Smooth muscle cell (in vitro differentiated cells): ENCODE data around the gene SRSF6. TPM values are rescaled to one million over a fixed set of nuclear protein-coding genes. Genes with fewer than 3 reads are reported as not detected.

Experiments used
- DNase-seq: peaks from one replicate; lab custom pipeline; 2025; ENCODE audit not compliant: unreplicated experiment; lab: John Stamatoyannopoulos, UW
- H2AFZ ChIP-seq: fragments of 200-600 bp; sonication (generic); 2 replicates; pipeline ENCODE4 v1.6.0; 2016; ENCODE audit warnings: antibody characterized with exemption, low read depth, mild to moderate bottlenecking
- H3F3A ChIP-seq: fragments of 200-600 bp; sonication (generic); 2 replicates; pipeline ENCODE4 v1.6.0; 2017; ENCODE audit warnings: antibody characterized with exemption, low read depth
- H3K27ac ChIP-seq: fragments of 200-600 bp; sonication (generic); 2 replicates; pipeline ENCODE4 v1.5.1; 2016; ENCODE audit warnings: low read depth, mild to moderate bottlenecking
- H3K27me3 ChIP-seq: fragments of 200-600 bp; sonication (generic); 2 replicates; pipeline ENCODE4 v1.6.1; 2016; ENCODE audit warnings: low read depth, mild to moderate bottlenecking
- H3K36me3 ChIP-seq: fragments of 200-600 bp; sonication (generic); 2 replicates; pipeline ENCODE4 v1.5.1; 2016; ENCODE audit warnings: low read depth
- H3K4me1 ChIP-seq: fragments of 200-600 bp; sonication (generic); 2 replicates; pipeline ENCODE4 v1.5.1; 2016; ENCODE audit warnings: low read depth
- H3K4me2 ChIP-seq: fragments of 200-600 bp; sonication (generic); 2 replicates; pipeline ENCODE4 v1.6.0; 2016; ENCODE audit warnings: mild to moderate bottlenecking
- H3K4me3 ChIP-seq: fragments of 200-600 bp; sonication (generic); 2 replicates; pipeline ENCODE4 v1.5.1; 2016; ENCODE audit warnings: mild to moderate bottlenecking
- H3K79me2 ChIP-seq: fragments of 200-600 bp; sonication (generic); 2 replicates; pipeline ENCODE4 v1.6.0; 2016; ENCODE audit warnings: low read depth, mild to moderate bottlenecking
- H3K9ac ChIP-seq: fragments of 200-600 bp; sonication (generic); 2 replicates; pipeline ENCODE4 v1.6.0; 2016; ENCODE audit warnings: low read depth
- H3K9me3 ChIP-seq: fragments of 200-600 bp; sonication (generic); replicated peaks from 2 replicates; pipeline ENCODE4 v1.5.1; 2016; ENCODE audit warnings: low read depth
- H4K20me1 ChIP-seq: fragments of 200-600 bp; sonication (generic); 2 replicates; pipeline ENCODE4 v1.6.0; 2016; ENCODE audit warnings: low read depth
- WGBS: methylation state at CpG from one replicate; pipeline ENCODE4 v1.1.7; 2016; ENCODE audit warnings: low lambda C conversion rate; 5-methylcytosine and 5-hydroxymethylcytosine counted together
- polyA plus RNA-seq: library from polyadenylated mRNA; unstranded; fragments of >200 nt; fragmentation: Nextera tagmentation; extraction: Ambion mirVana; gene quantifications from 2 replicates; pipeline ENCODE4 v1.2.1, GENCODE V29; 2016
- total RNA-seq: library from RNA; depleted of rRNA; stranded (reverse); fragments of >200 nt; gene quantifications from 2 replicates; pipeline ENCODE4 v1.2.3, GENCODE V29; 2014
- TF ChIP-seq, protein P1 (sequence below): fragments of 200-600 bp; sonication (generic); IDR thresholded peaks from 2 replicates; pipeline ENCODE4 v1.5.1; 2017; ENCODE audit warnings: borderline replicate concordance, mild to moderate bottlenecking, antibody characterized with exemption; ENCODE audit not compliant: insufficient read depth, poor library complexity, severe bottlenecking

Gene SRSF6
- total and polyA plus RNA-seq, 2 experiments from 2014 or later: 25.1 to 85.0 TPM

DNA sequence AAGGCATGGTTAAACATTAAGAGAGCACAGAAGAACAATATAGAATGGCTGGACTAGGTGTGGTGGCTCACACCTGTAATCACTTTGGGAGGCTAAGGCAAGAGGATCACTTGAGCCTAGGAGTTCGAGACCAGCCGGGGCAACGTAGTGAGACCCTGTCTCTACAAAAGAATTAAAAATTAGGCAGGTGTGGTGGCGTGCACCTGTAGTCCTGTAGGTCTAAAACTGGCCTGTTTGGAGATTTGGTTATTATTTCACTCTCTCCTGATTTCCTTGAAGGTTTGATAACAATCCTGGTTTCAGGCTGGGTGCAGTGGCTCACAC lies 15.6 kb downstream of the SRSF6 start:
- Histone ChIP-seq H4K20me1 (peaks cover 37% of the 10 kb centered on the region), H3K9ac (no peak overlapping the region), H3K4me2 (no peak overlapping the region), H3K9me3 (no peaks in the 10 kb centered on the region), H2AFZ (no peak overlapping the region), H3K4me1 (no peaks in the 10 kb centered on the region), H3K79me2 (no peaks in the 10 kb centered on the region), H3K27me3 (peaks cover 3% of the 10 kb centered on the region), H3K36me3 (no peaks in the 10 kb centered on the region), H3K4me3 (no peak overlapping the region), H3F3A (peaks cover 5% of the 10 kb centered on the region), H3K27ac (no peak overlapping the region)
- 99% methylated on average over 4 of the region's 4 CpGs for WGBS
- DNase-seq: no peak
- TF ChIP-seq, protein P1, sequence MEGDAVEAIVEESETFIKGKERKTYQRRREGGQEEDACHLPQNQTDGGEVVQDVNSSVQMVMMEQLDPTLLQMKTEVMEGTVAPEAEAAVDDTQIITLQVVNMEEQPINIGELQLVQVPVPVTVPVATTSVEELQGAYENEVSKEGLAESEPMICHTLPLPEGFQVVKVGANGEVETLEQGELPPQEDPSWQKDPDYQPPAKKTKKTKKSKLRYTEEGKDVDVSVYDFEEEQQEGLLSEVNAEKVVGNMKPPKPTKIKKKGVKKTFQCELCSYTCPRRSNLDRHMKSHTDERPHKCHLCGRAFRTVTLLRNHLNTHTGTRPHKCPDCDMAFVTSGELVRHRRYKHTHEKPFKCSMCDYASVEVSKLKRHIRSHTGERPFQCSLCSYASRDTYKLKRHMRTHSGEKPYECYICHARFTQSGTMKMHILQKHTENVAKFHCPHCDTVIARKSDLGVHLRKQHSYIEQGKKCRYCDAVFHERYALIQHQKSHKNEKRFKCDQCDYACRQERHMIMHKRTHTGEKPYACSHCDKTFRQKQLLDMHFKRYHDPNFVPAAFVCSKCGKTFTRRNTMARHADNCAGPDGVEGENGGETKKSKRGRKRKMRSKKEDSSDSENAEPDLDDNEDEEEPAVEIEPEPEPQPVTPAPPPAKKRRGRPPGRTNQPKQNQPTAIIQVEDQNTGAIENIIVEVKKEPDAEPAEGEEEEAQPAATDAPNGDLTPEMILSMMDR: no peak

DNA sequence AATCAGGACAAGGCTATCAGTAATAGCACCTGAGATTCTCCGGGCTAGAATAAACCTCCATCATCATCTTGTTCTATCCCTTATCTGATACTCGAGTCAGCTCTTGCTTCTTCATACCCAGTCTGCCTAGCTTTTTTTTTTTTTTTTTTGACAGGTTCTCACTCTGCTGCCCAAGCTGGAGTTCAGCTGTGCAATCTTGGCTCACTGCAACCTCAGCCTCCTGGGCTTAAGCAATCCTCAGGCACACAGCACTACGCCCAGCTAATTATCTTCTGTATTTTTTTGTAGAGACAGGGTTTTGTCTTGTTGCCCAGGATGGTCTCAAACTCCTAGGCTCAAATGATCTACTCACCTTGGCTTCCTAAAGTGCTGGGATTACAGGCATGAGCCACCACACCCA lies 19.5 kb downstream of the SRSF6 start:
- Histone ChIP-seq H2AFZ (no peak overlapping the region), H3K4me2 (no peak overlapping the region), H3K9ac (no peak overlapping the region), H3K9me3 (no peaks in the 10 kb centered on the region), H3K27ac (no peak overlapping the region), H3K79me2 (no peaks in the 10 kb centered on the region), H3K36me3 (no peaks in the 10 kb centered on the region), H3K4me1 (no peaks in the 10 kb centered on the region), H3F3A (no peaks in the 10 kb centered on the region), H3K27me3 (peaks cover 3% of the 10 kb centered on the region), H3K4me3 (no peak overlapping the region), H4K20me1 (peaks cover 3% of the 10 kb centered on the region)
- no peak for DNase-seq
- WGBS: 82% methylated on average over 3 of the region's 3 CpGs
- TF ChIP-seq, protein P1: no peak

DNA sequence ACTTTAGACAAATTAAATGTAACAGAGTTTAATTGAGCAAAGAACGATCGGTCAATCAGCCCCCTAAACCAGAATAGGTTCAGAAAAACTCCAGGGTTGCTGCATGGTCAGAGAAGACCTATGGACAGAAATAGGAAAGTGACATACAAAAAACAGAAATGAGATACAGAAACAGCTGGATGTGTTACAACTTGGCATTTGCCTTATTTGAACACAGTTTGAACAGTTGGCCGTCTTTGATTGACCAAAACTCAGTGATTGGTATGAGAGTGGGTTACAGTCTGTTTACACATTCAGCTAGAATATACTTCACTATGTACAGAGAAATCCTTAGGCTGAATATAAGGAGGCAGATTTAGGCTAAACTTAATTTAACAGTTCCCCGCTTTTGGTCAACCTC lies 19.9 kb downstream of the SRSF6 start:
- H4K20me1 ChIP-seq: no peaks in the 10 kb centered on the region
- H3K36me3 ChIP-seq: no peaks in the 10 kb centered on the region
- no peak overlapping the region for H3K27ac ChIP-seq
- H3F3A ChIP-seq: no peaks in the 10 kb centered on the region
- H3K79me2 ChIP-seq: no peaks in the 10 kb centered on the region
- no peak overlapping the region for H3K9ac ChIP-seq
- 81% methylated on average over 4 of the region's 4 CpGs for WGBS
- no peak overlapping the region for H2AFZ ChIP-seq
- no peaks in the 10 kb centered on the region for H3K4me1 ChIP-seq
- H3K27me3 ChIP-seq: peaks cover 3% of the 10 kb centered on the region
- TF ChIP-seq, protein P1: no peak
- no peak overlapping the region for H3K4me2 ChIP-seq
- H3K4me3 ChIP-seq: no peak overlapping the region
- no peaks in the 10 kb centered on the region for H3K9me3 ChIP-seq
- DNase-seq: no peak

DNA sequence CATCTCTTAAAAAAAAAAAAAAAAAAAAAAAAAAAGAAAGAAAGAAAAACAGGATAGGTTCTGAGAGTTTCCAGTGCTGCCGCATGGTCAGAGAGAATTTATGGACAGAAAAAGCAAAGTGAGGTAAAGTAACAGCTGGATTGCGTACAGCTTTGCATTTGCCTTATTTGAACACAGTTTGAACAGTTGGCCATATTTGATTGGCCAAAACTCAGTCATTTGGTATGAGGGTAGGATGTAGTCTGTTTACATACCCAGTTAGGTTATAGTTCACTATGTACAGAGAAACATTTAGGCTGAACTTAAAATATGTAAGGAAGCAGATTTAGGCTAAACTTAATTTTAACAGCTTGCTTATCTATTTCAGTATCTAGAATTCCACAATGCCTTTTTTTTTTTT lies 32.3 kb downstream of the SRSF6 start:
- Histone ChIP-seq H2AFZ (no peak overlapping the region), H3K4me3 (no peak overlapping the region), H3K27me3 (no peaks in the 10 kb centered on the region), H3K79me2 (no peaks in the 10 kb centered on the region), H3K27ac (no peak overlapping the region), H3K4me2 (no peak overlapping the region), H3K9ac (no peak overlapping the region), H3K4me1 (no peaks in the 10 kb centered on the region), H4K20me1 (no peaks in the 10 kb centered on the region), H3K9me3 (no peaks in the 10 kb centered on the region), H3F3A (no peaks in the 10 kb centered on the region), H3K36me3 (no peaks in the 10 kb centered on the region)
- WGBS: 98% methylated on average over 2 of the region's 2 CpGs
- TF ChIP-seq, protein P1: no peak
- DNase-seq: no peak
